Esophagus muscularis mucosa (tissue), 4 donors: ENCODE results near the gene PTPRN2. TPM values are rescaled to one million over a fixed set of nuclear protein-coding genes. Genes with fewer than 3 reads are reported as not detected.

Source experiments
- DNase-seq: peaks from one replicate; pipeline ENCODE4 v3.0.0-alpha.2; 2017; ENCODE audit errors: extremely low spot score
- H3K27ac ChIP-seq, 4 donors: fragments of 200-600 bp; sonication (generic); replicated peaks in 1 of 4; 1 replicate in 3 of 4; 2 replicates in 1 of 4; pipeline ENCODE4 v1.5.1; 2016 to 2019; ENCODE audit warnings: mild to moderate bottlenecking in 1 of 4
- H3K27me3 ChIP-seq, 4 donors: fragments of 200-600 bp; sonication (generic); one replicate each; pipeline versions ENCODE4 v1.5.1 to v1.6.0; 2016 to 2019
- H3K36me3 ChIP-seq, 4 donors: fragments of 200-600 bp; sonication (generic); one replicate each; pipeline ENCODE4 v1.5.1; 2016 to 2019
- H3K4me1 ChIP-seq, 4 donors: fragments of 200-600 bp; sonication (generic); one replicate each; pipeline ENCODE4 v1.5.1; 2016 to 2019
- H3K4me3 ChIP-seq, 4 donors: fragments of 200-600 bp; sonication (generic); 1 replicate in 2 of 4; 2 replicates in 2 of 4; pipeline ENCODE4 v1.5.1; 2016 to 2019; ENCODE audit warnings: mild to moderate bottlenecking in 4 of 4, moderate library complexity in 1 of 4
- H3K9me3 ChIP-seq, 4 donors: fragments of 200-600 bp; sonication (generic); 1 replicate in 3 of 4; 2 replicates in 1 of 4; pipeline ENCODE4 v1.5.1; 2016 to 2019
- EP300 ChIP-seq: sonication (generic); formaldehyde crosslinking; IDR thresholded peaks from one replicate; pipeline ENCODE4 v1.6.1; 2017; ENCODE audit warnings: antibody characterized with exemption
- POLR2A ChIP-seq: fragments of 450-650 bp; IDR thresholded peaks from one replicate; pipeline ENCODE4 v1.6.1; 2017; ENCODE audit warnings: antibody characterized with exemption, moderate library complexity, mild to moderate bottlenecking, low read depth
- POLR2AphosphoS5 ChIP-seq, 2 donors: sonication (generic); formaldehyde crosslinking; IDR thresholded peaks; one replicate each; pipeline ENCODE4 v1.6.1; 2017; ENCODE audit warnings: antibody characterized with exemption in 2 of 2
- WGBS: methylation state at CpG from one replicate; pipeline ENCODE4 v1.1.5; 2018; 5-methylcytosine and 5-hydroxymethylcytosine counted together
- intact Hi-C: fragments of 100-400 bp; cut with DNase I; formaldehyde crosslinking; loops from one replicate; pipeline ENCODE4 v1.15.1; 2023
- total RNA-seq, 4 donors: library from RNA; depleted of rRNA; stranded (reverse); fragments of >200 nt; gene quantifications; one replicate each; pipeline versions ENCODE4 v1.1.0 to v1.2.1, GENCODE V29; 2016
- TF ChIP-seq, protein P1 (sequence below), 3 experiments: fragments of 200-600 bp in 2 of 3; fragments of 450-650 bp in 1 of 3; sonication (generic) in 2 of 3; IDR thresholded peaks; one replicate each; pipeline ENCODE4 v1.5.1; 2017 to 2019; ENCODE audit warnings: antibody characterized with exemption in 3 of 3, mild to moderate bottlenecking in 2 of 3, moderate library complexity in 1 of 3

Gene PTPRN2
- total RNA-seq, 4 donors from 2014 or later = 2.1 to 3.1 (median 3.1) TPM

DNA sequence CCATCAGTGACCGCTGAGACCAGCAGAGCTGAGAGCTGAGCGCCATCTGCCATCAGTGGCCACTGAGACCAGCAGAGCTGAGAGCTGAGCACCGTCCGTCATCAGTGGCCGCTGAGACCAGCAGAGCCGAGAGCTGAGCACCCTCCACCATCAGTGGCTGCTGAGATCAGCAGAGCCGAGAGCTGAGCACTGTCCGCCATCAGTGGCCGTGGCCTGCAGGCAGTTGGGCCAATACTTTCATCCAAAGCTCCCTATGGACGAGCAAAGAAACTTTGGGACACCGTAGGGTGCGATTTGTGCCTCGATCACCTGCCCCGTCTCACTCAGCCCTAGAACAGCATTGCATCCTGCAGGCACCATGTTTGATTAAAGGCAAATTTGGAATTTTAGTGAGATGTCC is 985.0 kb downstream of the PTPRN2 start:
- intact Hi-C loops = no loop called here

DNA sequence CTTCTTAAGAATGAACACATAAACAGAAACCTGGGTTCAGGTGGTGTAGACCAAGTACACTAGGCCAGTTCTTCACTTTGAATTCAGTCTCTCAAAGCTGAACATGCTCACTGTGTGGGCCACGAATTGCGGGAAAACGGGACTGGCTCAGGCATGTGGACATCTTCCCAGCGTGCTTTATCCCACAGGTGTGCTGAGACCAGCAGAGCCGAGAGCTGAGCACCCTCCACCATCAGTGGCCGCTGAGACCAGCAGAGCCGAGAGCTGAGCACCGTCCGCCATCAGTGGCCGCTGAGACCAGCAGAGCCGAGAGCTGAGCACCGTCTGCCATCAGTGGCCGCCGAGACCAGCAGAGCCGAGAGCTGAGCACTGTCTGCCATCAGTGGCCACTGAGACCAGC is 985.5 kb downstream of the PTPRN2 start:
- no peaks in the 10 kb centered on the region for H3K4me1 ChIP-seq
- DNase-seq = no peak
- H3K27ac ChIP-seq = no peak overlapping the region
- 94% methylated on average over 15 of the region's 15 CpGs for WGBS
- H3K4me3 ChIP-seq = no peak overlapping the region
- intact Hi-C loops = no loop called here
- no peaks in the 10 kb centered on the region for H3K9me3 ChIP-seq
- TF ChIP-seq, protein P1, sequence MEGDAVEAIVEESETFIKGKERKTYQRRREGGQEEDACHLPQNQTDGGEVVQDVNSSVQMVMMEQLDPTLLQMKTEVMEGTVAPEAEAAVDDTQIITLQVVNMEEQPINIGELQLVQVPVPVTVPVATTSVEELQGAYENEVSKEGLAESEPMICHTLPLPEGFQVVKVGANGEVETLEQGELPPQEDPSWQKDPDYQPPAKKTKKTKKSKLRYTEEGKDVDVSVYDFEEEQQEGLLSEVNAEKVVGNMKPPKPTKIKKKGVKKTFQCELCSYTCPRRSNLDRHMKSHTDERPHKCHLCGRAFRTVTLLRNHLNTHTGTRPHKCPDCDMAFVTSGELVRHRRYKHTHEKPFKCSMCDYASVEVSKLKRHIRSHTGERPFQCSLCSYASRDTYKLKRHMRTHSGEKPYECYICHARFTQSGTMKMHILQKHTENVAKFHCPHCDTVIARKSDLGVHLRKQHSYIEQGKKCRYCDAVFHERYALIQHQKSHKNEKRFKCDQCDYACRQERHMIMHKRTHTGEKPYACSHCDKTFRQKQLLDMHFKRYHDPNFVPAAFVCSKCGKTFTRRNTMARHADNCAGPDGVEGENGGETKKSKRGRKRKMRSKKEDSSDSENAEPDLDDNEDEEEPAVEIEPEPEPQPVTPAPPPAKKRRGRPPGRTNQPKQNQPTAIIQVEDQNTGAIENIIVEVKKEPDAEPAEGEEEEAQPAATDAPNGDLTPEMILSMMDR (IDR thresholded peaks at IDR 0.05) = no peak
- TF ChIP-seq EP300 (no peak), POLR2AphosphoS5 (IDR thresholded peaks at IDR 0.05) (no peak), POLR2A (no peak)
- peaks cover 0 to 36% (median 0%) of the 10 kb centered on the region in 4 donors for H3K27me3 ChIP-seq
- H3K36me3 ChIP-seq = no peaks in the 10 kb centered on the region

More for the DNA sequence above, 985.0 kb downstream of the PTPRN2 start:
- 94% methylated on average over 11 of the region's 14 CpGs for WGBS
- no peaks in the 10 kb centered on the region for H3K9me3 ChIP-seq
- H3K4me1 ChIP-seq = no peaks in the 10 kb centered on the region
- H3K27ac ChIP-seq = no peak overlapping the region
- TF ChIP-seq POLR2A (no peak), EP300 (no peak), POLR2AphosphoS5 (IDR thresholded peaks at IDR 0.05) (no peak)
- TF ChIP-seq, protein P1 (IDR thresholded peaks at IDR 0.05) = no peak
- H3K27me3 ChIP-seq = peaks cover 0 to 40% (median 0%) of the 10 kb centered on the region in 4 donors
- no peak for DNase-seq
- H3K36me3 ChIP-seq = no peaks in the 10 kb centered on the region
- H3K4me3 ChIP-seq = no peak overlapping the region

DNA sequence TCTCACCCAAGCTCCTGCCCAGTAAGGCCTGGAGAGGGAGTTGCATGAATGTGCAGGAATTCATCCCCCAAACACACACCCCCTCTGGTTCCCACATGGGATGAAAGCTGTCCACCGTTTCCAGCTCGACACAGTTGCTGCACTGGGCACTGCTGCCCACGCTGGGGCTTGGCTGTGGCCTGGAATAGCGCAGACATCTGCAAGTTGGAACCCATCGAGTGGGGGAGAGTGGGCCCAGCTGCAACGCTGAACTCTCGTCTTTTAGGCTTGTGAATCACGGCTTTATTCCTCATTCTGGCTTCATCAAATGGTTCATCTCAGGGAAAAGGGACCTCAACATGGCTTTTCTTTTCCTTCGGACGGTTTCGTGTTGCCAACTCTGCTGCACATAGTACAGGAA is 986.1 kb downstream of the PTPRN2 start:
- intact Hi-C loops = no loop called here
- Histone ChIP-seq H3K27ac (no peak overlapping the region), H3K27me3 (peaks cover 0 to 34% (median 0%) of the 10 kb centered on the region in 4 donors), H3K4me3 (no peak overlapping the region), H3K36me3 (no peaks in the 10 kb centered on the region), H3K9me3 (no peaks in the 10 kb centered on the region), H3K4me1 (no peaks in the 10 kb centered on the region)
- WGBS = 93% methylated on average over 11 of the region's 11 CpGs
- TF ChIP-seq EP300 (no peak), POLR2AphosphoS5 (IDR thresholded peaks at IDR 0.05) (no peak), POLR2A (no peak)
- TF ChIP-seq, protein P1 (IDR thresholded peaks at IDR 0.05) = no peak
- DNase-seq = no peak

DNA sequence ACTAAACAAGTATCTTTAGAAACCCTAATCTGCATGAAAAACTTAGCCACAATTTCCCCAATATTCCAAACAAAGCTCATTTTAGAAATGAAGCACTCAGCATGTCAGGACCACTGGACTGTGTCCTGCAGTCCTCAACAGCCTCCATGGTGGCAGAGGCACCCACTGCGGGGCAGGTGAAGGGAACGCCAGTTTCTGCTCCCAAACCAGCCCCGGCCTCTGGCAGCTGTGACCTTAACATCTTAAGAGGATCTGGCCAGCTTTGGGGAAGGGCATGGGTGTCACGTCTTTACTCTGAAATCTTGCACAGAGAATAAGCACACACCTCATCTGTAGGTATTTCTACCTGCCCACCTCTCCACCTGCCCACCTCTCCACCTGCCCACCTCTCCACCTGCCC is 988.1 kb downstream of the PTPRN2 start:
- H3K4me3 ChIP-seq = no peak overlapping the region
- no peak overlapping the region for H3K27ac ChIP-seq
- intact Hi-C loops = no loop called here
- WGBS = 89% methylated on average over 3 of the region's 4 CpGs
- DNase-seq = no peak
- peaks cover 0 to 14% (median 0%) of the 10 kb centered on the region in 4 donors for H3K27me3 ChIP-seq
- no peaks in the 10 kb centered on the region for H3K9me3 ChIP-seq
- H3K36me3 ChIP-seq = no peaks in the 10 kb centered on the region
- TF ChIP-seq, protein P1 (IDR thresholded peaks at IDR 0.05) = no peak
- TF ChIP-seq EP300 (no peak), POLR2AphosphoS5 (IDR thresholded peaks at IDR 0.05) (no peak), POLR2A (no peak)
- no peaks in the 10 kb centered on the region for H3K4me1 ChIP-seq

DNA sequence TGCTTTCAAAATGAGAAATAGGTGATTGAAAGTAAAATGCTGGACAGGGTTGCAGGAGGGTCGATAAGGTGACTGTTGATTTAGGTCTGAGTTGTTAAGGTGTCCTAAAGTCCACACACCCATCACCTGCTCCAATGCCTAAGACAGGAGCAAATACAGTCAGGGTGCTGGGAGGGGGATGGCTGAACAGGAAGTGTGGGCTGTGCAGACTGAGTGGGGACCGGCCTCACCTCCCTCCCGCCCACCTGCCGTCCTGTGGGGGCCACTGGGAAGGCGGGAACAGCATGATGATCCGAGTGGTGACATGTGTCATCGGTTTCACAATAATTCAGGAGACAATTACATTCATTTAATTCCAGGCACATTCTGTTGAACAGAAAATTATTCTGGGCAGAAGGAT is 990.1 kb downstream of the PTPRN2 start:
- no peaks in the 10 kb centered on the region for H3K36me3 ChIP-seq
- intact Hi-C loops = no loop called here
- H3K4me1 ChIP-seq = no peaks in the 10 kb centered on the region
- WGBS = 72% methylated on average over 7 of the region's 7 CpGs
- H3K9me3 ChIP-seq = no peaks in the 10 kb centered on the region
- no peak for DNase-seq
- H3K27ac ChIP-seq = no peak overlapping the region
- TF ChIP-seq POLR2AphosphoS5 (IDR thresholded peaks at IDR 0.05) (no peak), POLR2A (no peak), EP300 (no peak)
- TF ChIP-seq, protein P1 (IDR thresholded peaks at IDR 0.05) = no peak
- H3K4me3 ChIP-seq = no peak overlapping the region
- H3K27me3 ChIP-seq = no peaks in the 10 kb centered on the region
